C4-2B (cell line): ENCODE results near the gene ZDHHC9.

ENCODE experiments used
- H3K27ac ChIP-seq: fragments of 450-650 bp; 2 replicates; pipeline ENCODE4 v1.5.1; 2017
- CTCF ChIP-seq: fragments of 450-650 bp; conservative IDR thresholded peaks from 2 replicates; pipeline ENCODE4 v1.5.1; 2017; ENCODE audit warnings: mild to moderate bottlenecking
- ZFX ChIP-seq: fragments of 450-650 bp; IDR thresholded peaks from 2 replicates; pipeline ENCODE4 v1.6.1; 2017

Gene ZDHHC9

GRCh38 chrX:129784371-129784770 is 59.3 kb downstream of the ZDHHC9 start:
- no peak overlapping the region for H3K27ac ChIP-seq

GRCh38 chrX:129783291-129783713 is 60.4 kb downstream of the ZDHHC9 start:
- TF ChIP-seq CTCF (no peak), ZFX (no peak)
- H3K27ac ChIP-seq: no peak overlapping the region

More at GRCh38 chrX:129784371-129784770, 59.3 kb downstream of the ZDHHC9 start:
- TF ChIP-seq CTCF: no peak
- no peak for TF ChIP-seq ZFX

- TF ChIP-seq CTCF (no peak), ZFX (no peak)
- H3K27ac ChIP-seq: no peak overlapping the region
Measured at GRCh38 chrX:129782706-129783105, 61.0 kb downstream of the ZDHHC9 start.

- TF ChIP-seq CTCF (no peak), ZFX (no peak)
- no peak overlapping the region for H3K27ac ChIP-seq
Measured at GRCh38 chrX:129781680-129782495, 61.8 kb downstream of the ZDHHC9 start.

- TF ChIP-seq CTCF (no peak), ZFX (no peak)
Measured at GRCh38 chrX:129781134-129781672, 62.5 kb downstream of the ZDHHC9 start.

GRCh38 chrX:129780441-129781105 is 63.1 kb downstream of the ZDHHC9 start:
- TF ChIP-seq CTCF (no peak), ZFX (no peak)
- no peak overlapping the region for H3K27ac ChIP-seq

More at GRCh38 chrX:129781134-129781672, 62.5 kb downstream of the ZDHHC9 start:
- no peak overlapping the region for H3K27ac ChIP-seq

GRCh38 chrX:129779747-129780146 is 63.9 kb downstream of the ZDHHC9 start, which contains the start of gene SASH3:
SASH3 (plus strand) TSS chrX:129779949; CDS start chrX:129780098, 149 bp downstream.
- TF ChIP-seq ZFX (no peak), CTCF (no peak)
- no peak within 1 kb of the TSS for H3K27ac ChIP-seq
